22Rv1 (cell line): ENCODE data around the gene SDK2.

Experiments used
- ZFX ChIP-seq: fragments of 450-650 bp; IDR thresholded peaks from 2 replicates; pipeline ENCODE4 v1.6.1; 2017; ENCODE audit warnings: antibody characterized with exemption, borderline replicate concordance
- TF ChIP-seq, protein P1 (sequence below): fragments of 450-650 bp; IDR thresholded peaks from 2 replicates; pipeline ENCODE4 v1.5.1; 2017; ENCODE audit warnings: mild to moderate bottlenecking

- TF ChIP-seq, protein P1, sequence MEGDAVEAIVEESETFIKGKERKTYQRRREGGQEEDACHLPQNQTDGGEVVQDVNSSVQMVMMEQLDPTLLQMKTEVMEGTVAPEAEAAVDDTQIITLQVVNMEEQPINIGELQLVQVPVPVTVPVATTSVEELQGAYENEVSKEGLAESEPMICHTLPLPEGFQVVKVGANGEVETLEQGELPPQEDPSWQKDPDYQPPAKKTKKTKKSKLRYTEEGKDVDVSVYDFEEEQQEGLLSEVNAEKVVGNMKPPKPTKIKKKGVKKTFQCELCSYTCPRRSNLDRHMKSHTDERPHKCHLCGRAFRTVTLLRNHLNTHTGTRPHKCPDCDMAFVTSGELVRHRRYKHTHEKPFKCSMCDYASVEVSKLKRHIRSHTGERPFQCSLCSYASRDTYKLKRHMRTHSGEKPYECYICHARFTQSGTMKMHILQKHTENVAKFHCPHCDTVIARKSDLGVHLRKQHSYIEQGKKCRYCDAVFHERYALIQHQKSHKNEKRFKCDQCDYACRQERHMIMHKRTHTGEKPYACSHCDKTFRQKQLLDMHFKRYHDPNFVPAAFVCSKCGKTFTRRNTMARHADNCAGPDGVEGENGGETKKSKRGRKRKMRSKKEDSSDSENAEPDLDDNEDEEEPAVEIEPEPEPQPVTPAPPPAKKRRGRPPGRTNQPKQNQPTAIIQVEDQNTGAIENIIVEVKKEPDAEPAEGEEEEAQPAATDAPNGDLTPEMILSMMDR: no peak
- no peak for TF ChIP-seq ZFX
These were observed 19.4 kb upstream of the SDK2 start for GRCh38 chr17:73663614-73664013.
